HCT116 (cell line): ENCODE results near the gene BICD1. TPM values are rescaled to one million over a fixed set of nuclear protein-coding genes. Genes with fewer than 3 reads are reported as not detected.

Experiments
- ATAC-seq: fragments of 200-7000 bp; cut with Tn5 transposase; 2 replicates; pipeline ENCODE4 v1.9.1; 2020; ENCODE audit warnings: mild to moderate bottlenecking, moderate library complexity
- BruUV-seq: library from RNA; stranded (reverse); fragments of 400-500 nt; replicated peaks from 2 replicates; lab custom pipeline; 2021; lab: Mats Ljungman, UMichigan
- CTCF ChIA-PET: fragments of 300-600 bp; sonication (Branson Sonifier 250); formaldehyde crosslinking; loops from one replicate; lab custom pipeline; 2021; ENCODE audit warnings: antibody characterized with exemption; lab: Charles Lee
- POLR2A ChIA-PET: fragments of 300-600, 350-600 bp; sonication (Branson Sonifier 250); formaldehyde crosslinking; loops from one replicate; lab custom pipeline; 2021; ENCODE audit warnings: antibody characterized with exemption; lab: Charles Lee
- RAD21 ChIA-PET, 2 experiments: fragments of 300-600 bp; sonication (Branson Sonifier 250); formaldehyde crosslinking; loops; one replicate each; lab custom pipeline; 2023; ENCODE audit warnings: low total read pairs in 2 of 2; ENCODE audit not compliant: uncharacterized antibody in 2 of 2, unreplicated experiment in 2 of 2, low non-redundant PET in 1 of 2; lab: Charles Lee
- DNase-seq: peaks from one replicate; pipeline ENCODE4 v3.0.0-alpha.2; 2010; ENCODE audit warnings: low read depth, low spot score
- H2AFZ ChIP-seq: fragments of 200-600 bp; shearing (Covaris generic), sonication (generic); 2 replicates; pipeline ENCODE4 v1.6.1; 2017; ENCODE audit warnings: low read depth, mixed run types, mixed read lengths, antibody characterized with exemption, low read length; ENCODE audit not compliant: poor library complexity, severe bottlenecking
- H3K27ac ChIP-seq: 2 replicates; pipeline ENCODE4 v1.5.1; 2012; ENCODE audit warnings: low read depth, low read length
- H3K27me3 ChIP-seq: fragments of 200-600 bp; sonication (generic); 2 replicates; pipeline ENCODE4 v1.6.1; 2016; ENCODE audit warnings: mixed run types, low read length, mixed read lengths; ENCODE audit not compliant: insufficient read depth
- H3K36me3 ChIP-seq, 2 experiments: fragments of 200-500 bp in 1 of 2; fragments of 200-600 bp in 1 of 2; sonication (Bioruptor generic) in 1 of 2; sonication (generic) in 1 of 2; 2 replicates each; pipeline versions ENCODE4 v1.5.1 to v1.6.1; 2014 to 2016; ENCODE audit warnings: low read length in 2 of 2, inconsistent platforms in 1 of 2, mixed read lengths in 1 of 2, mixed run types in 1 of 2; ENCODE audit not compliant: insufficient read depth in 2 of 2, control insufficient read depth in 1 of 2
- H3K4me1 ChIP-seq, 2 experiments: fragments of 200-600 bp in 1 of 2; sonication (generic) in 1 of 2; 2 replicates each; pipeline versions ENCODE4 v1.5.1 to v1.6.1; 2012 to 2017; ENCODE audit warnings: low read length in 2 of 2, inconsistent platforms in 1 of 2, mild to moderate bottlenecking in 1 of 2, mixed read lengths in 1 of 2, mixed run types in 1 of 2, moderate library complexity in 1 of 2; ENCODE audit not compliant: insufficient read depth in 2 of 2, control insufficient read depth in 1 of 2
- H3K4me2 ChIP-seq: fragments of 200-600 bp; sonication (generic); 2 replicates; pipeline ENCODE4 v1.6.1; 2017; ENCODE audit warnings: mixed run types, low read length, mixed read lengths
- H3K4me3 ChIP-seq, 2 experiments: fragments of 200-600 bp in 1 of 2; sonication (generic) in 1 of 2; replicated peaks in 1 of 2; 2 replicates each; pipeline ENCODE4 v1.5.1; 2011 to 2016; ENCODE audit warnings: low read length in 2 of 2, control low read depth in 1 of 2, low read depth in 1 of 2, mild to moderate bottlenecking in 1 of 2, mixed read lengths in 1 of 2, mixed run types in 1 of 2
- H3K79me2 ChIP-seq: fragments of 200-600 bp; sonication (generic); 2 replicates; pipeline ENCODE4 v1.6.1; 2017; ENCODE audit warnings: mild to moderate bottlenecking, mixed run types, low read length, moderate library complexity, mixed read lengths; ENCODE audit not compliant: insufficient read depth
- H3K9ac ChIP-seq: fragments of 200-600 bp; sonication (generic); 2 replicates; pipeline ENCODE4 v1.6.1; 2016; ENCODE audit warnings: low read length, mixed read lengths
- H3K9me2 ChIP-seq: fragments of 200-600 bp; sonication (generic), shearing (Covaris generic); 2 replicates; pipeline ENCODE4 v1.6.1; 2017; ENCODE audit warnings: mixed run types, mild to moderate bottlenecking, moderate library complexity; ENCODE audit not compliant: insufficient read depth
- H3K9me3 ChIP-seq, 2 experiments: fragments of 200-500 bp in 1 of 2; fragments of 200-600 bp in 1 of 2; sonication (Bioruptor generic) in 1 of 2; sonication (generic) in 1 of 2; 2 replicates each; pipeline ENCODE4 v1.6.1; 2014 to 2017; ENCODE audit warnings: low read length in 2 of 2, mixed read lengths in 2 of 2, inconsistent platforms in 1 of 2, low read depth in 1 of 2, mild to moderate bottlenecking in 1 of 2, mixed run types in 1 of 2, moderate library complexity in 1 of 2; ENCODE audit not compliant: control insufficient read depth in 1 of 2, insufficient read depth in 1 of 2
- H4K20me1 ChIP-seq: fragments of 200-600 bp; sonication (generic), shearing (Covaris generic); 2 replicates; pipeline ENCODE4 v1.6.1; 2017; ENCODE audit warnings: mixed run types, mild to moderate bottlenecking, moderate library complexity; ENCODE audit not compliant: insufficient read depth
- CBX3 ChIP-seq: IDR thresholded peaks from 2 replicates; pipeline ENCODE4 v1.6.1; 2012; ENCODE audit warnings: low read depth
- CTCF ChIP-seq, 3 experiments: fragments of 200-600 bp in 1 of 3; sonication (generic) in 1 of 3; IDR thresholded peaks in 2 of 3; conservative IDR thresholded peaks in 1 of 3; 2 replicates each; pipeline ENCODE4 v1.5.1; 2012 to 2017; ENCODE audit warnings: low read depth in 2 of 3, low read length in 2 of 3, antibody characterized with exemption in 1 of 3, borderline replicate concordance in 1 of 3, control low read depth in 1 of 3, mild to moderate bottlenecking in 1 of 3, mixed read lengths in 1 of 3, mixed run types in 1 of 3, moderate library complexity in 1 of 3; ENCODE audit not compliant: insufficient read depth in 1 of 3
- EGR1 ChIP-seq: IDR thresholded peaks from 2 replicates; pipeline ENCODE4 v1.6.1; 2012; ENCODE audit warnings: low read depth
- FOSL1 ChIP-seq: IDR thresholded peaks from 2 replicates; pipeline ENCODE4 v1.6.1; 2012; ENCODE audit warnings: low read depth
- MAX ChIP-seq: IDR thresholded peaks from 2 replicates; pipeline ENCODE4 v1.6.1; 2012
- REST ChIP-seq: IDR thresholded peaks from 2 replicates; pipeline ENCODE4 v1.6.1; 2012; ENCODE audit warnings: low read depth
- SIN3A ChIP-seq: IDR thresholded peaks from 2 replicates; pipeline ENCODE4 v1.6.1; 2012; ENCODE audit warnings: low read depth
- ZBTB33 ChIP-seq: IDR thresholded peaks from 2 replicates; pipeline ENCODE4 v1.6.1; 2011; ENCODE audit warnings: mild to moderate bottlenecking, low read length, moderate library complexity; ENCODE audit not compliant: insufficient replicate concordance; ENCODE audit errors: extremely low read depth
- intact Hi-C: fragments of 100-400 bp; cut with micrococcal nuclease; formaldehyde crosslinking; loops from 2 replicates; pipeline ENCODE4 v1.10.0; 2022
- total RNA-seq: library from RNA; stranded (reverse); gene quantifications from one replicate; pipeline ENCODE4 v1.2.1, GENCODE V29; 2021; ENCODE audit not compliant: unreplicated experiment

The BICD1 gene
- total RNA-seq, 1 experiment from 2014 or later = 32.5 TPM

GRCh38 chr12:32135967-32136366 is 29.3 kb downstream of the BICD1 start:
- POLR2A ChIA-PET = no interaction called here
- DNase-seq = no peak
- Histone ChIP-seq H4K20me1 (no peaks in the 10 kb centered on the region), H3K4me3 (no peak overlapping the region), H3K4me2 (no peak overlapping the region), H3K27ac (no peak overlapping the region), H3K79me2 (peaks cover 24% of the 10 kb centered on the region), H2AFZ (no peak overlapping the region), H3K27me3 (no peaks in the 10 kb centered on the region), H3K9me3 (no peaks in the 10 kb centered on the region), H3K9me2 (no peaks in the 10 kb centered on the region), H3K4me1 (no peaks in the 10 kb centered on the region), H3K9ac (no peak overlapping the region), H3K36me3 (no peaks in the 10 kb centered on the region)
- TF ChIP-seq CTCF (IDR thresholded peaks at IDR 0.05 in 2 of 3, conservative IDR thresholded peaks at IDR 0.05 in 1 of 3; ENCODE audit: borderline replicate concordance in 1 of 3, insufficient read depth in 1 of 3, low read depth in 2 of 3, low read length in 2 of 3) (no peak), FOSL1 (no peak)
- intact Hi-C loops = no loop called here
- RAD21 ChIA-PET = no interaction called here
- no peak for ATAC-seq
- BruUV-seq = no TSS peak
- CTCF ChIA-PET = no interaction called here

- POLR2A ChIA-PET = no interaction called here
- Histone ChIP-seq H3K79me2 (peaks cover 22% of the 10 kb centered on the region), H3K9me2 (no peaks in the 10 kb centered on the region), H3K36me3 (no peaks in the 10 kb centered on the region), H4K20me1 (no peaks in the 10 kb centered on the region), H3K27ac (no peak overlapping the region), H3K9me3 (no peaks in the 10 kb centered on the region), H3K9ac (no peak overlapping the region), H3K4me1 (no peaks in the 10 kb centered on the region), H3K4me2 (no peak overlapping the region), H3K27me3 (no peaks in the 10 kb centered on the region), H2AFZ (no peak overlapping the region), H3K4me3 (no peak overlapping the region)
- no peak for ATAC-seq
- CTCF ChIA-PET = no interaction called here
- intact Hi-C loops = no loop called here
- RAD21 ChIA-PET = no interaction called here
- DNase-seq = no peak
- BruUV-seq = no TSS peak
- no peak for TF ChIP-seq FOSL1
- TF ChIP-seq MAX = no peak
- TF ChIP-seq EGR1 = no peak
- no peak for TF ChIP-seq CBX3
- no peak for TF ChIP-seq CTCF (IDR thresholded peaks at IDR 0.05 in 2 of 3, conservative IDR thresholded peaks at IDR 0.05 in 1 of 3; ENCODE audit: borderline replicate concordance in 1 of 3, insufficient read depth in 1 of 3, low read depth in 2 of 3, low read length in 2 of 3)
- no peak for TF ChIP-seq ZBTB33
- no peak for TF ChIP-seq REST
- TF ChIP-seq SIN3A = no peak
Measured at GRCh38 chr12:32136404-32136803, 29.8 kb downstream of the BICD1 start.
